Karpas-422 (cell line): ENCODE data around the gene SCT. TPM values are rescaled to one million over a fixed set of nuclear protein-coding genes. Genes with fewer than 3 reads are reported as not detected.
A peak's percentile ranks its signal among the peaks of the same experiment; 100 is the strongest.

ENCODE experiments used
- DNase-seq: peaks from one replicate; pipeline ENCODE4 v3.0.0-alpha.2; 2015
- H2AFZ ChIP-seq: fragments of 200-600 bp; sonication (generic); 2 replicates; pipeline ENCODE4 v1.6.1; 2014; ENCODE audit warnings: antibody characterized with exemption, low read length, mixed read lengths
- H3K27ac ChIP-seq: fragments of 200-600 bp; sonication (generic); 2 replicates; pipeline ENCODE4 v1.5.1; 2014; ENCODE audit warnings: mild to moderate bottlenecking, low read length, moderate library complexity
- H3K27me3 ChIP-seq: fragments of 200-600 bp; sonication (generic); 2 replicates; pipeline ENCODE4 v1.6.1; 2014; ENCODE audit warnings: low read length, mixed read lengths
- H3K36me3 ChIP-seq: fragments of 200-600 bp; sonication (generic); 2 replicates; pipeline ENCODE4 v1.6.1; 2014; ENCODE audit warnings: low read length, mixed read lengths; ENCODE audit not compliant: insufficient read depth
- H3K4me1 ChIP-seq: fragments of 200-600 bp; sonication (generic); 2 replicates; pipeline ENCODE4 v1.6.1; 2014; ENCODE audit warnings: mild to moderate bottlenecking, low read length, mixed read lengths
- H3K4me2 ChIP-seq: fragments of 200-600 bp; sonication (generic); 2 replicates; pipeline ENCODE4 v1.6.1; 2014; ENCODE audit warnings: low read length, low read depth, mild to moderate bottlenecking; ENCODE audit not compliant: poor library complexity, severe bottlenecking
- H3K4me3 ChIP-seq: fragments of 200-600 bp; sonication (generic); 2 replicates; pipeline ENCODE4 v1.5.1; 2014; ENCODE audit warnings: mild to moderate bottlenecking, antibody characterized with exemption, low read length, mixed read lengths
- H3K79me2 ChIP-seq: fragments of 200-600 bp; sonication (generic); 2 replicates; pipeline ENCODE4 v1.6.1; 2014; ENCODE audit warnings: mild to moderate bottlenecking, low read length, mixed read lengths
- H3K9ac ChIP-seq: fragments of 200-600 bp; sonication (generic); 2 replicates; pipeline ENCODE4 v1.6.0; 2014; ENCODE audit warnings: low read length
- H3K9me2 ChIP-seq: fragments of 200-600 bp; sonication (generic), shearing (Covaris generic); replicated peaks from 2 replicates; pipeline ENCODE4 v1.6.0; 2014; ENCODE audit warnings: mild to moderate bottlenecking, low read length, moderate library complexity; ENCODE audit not compliant: insufficient read depth
- H3K9me3 ChIP-seq: fragments of 300-700, 200-600 bp; sonication (generic); 2 replicates; pipeline ENCODE4 v1.6.1; 2014; ENCODE audit warnings: low read length, mixed read lengths
- H4K20me1 ChIP-seq: fragments of 200-600 bp; sonication (generic); 2 replicates; pipeline ENCODE4 v1.6.1; 2014; ENCODE audit warnings: mild to moderate bottlenecking, antibody characterized with exemption, low read length, low read depth; ENCODE audit not compliant: insufficient read depth
- total RNA-seq: library from RNA; depleted of rRNA; stranded (reverse); fragments of >200 nt; shearing (Covaris generic); gene quantifications from 2 replicates; pipeline ENCODE4 v1.2.3, GENCODE V29; 2014; ENCODE audit warnings: low replicate concordance

Gene SCT
- total RNA-seq, 1 experiment from 2014 or later = not detected

DNA sequence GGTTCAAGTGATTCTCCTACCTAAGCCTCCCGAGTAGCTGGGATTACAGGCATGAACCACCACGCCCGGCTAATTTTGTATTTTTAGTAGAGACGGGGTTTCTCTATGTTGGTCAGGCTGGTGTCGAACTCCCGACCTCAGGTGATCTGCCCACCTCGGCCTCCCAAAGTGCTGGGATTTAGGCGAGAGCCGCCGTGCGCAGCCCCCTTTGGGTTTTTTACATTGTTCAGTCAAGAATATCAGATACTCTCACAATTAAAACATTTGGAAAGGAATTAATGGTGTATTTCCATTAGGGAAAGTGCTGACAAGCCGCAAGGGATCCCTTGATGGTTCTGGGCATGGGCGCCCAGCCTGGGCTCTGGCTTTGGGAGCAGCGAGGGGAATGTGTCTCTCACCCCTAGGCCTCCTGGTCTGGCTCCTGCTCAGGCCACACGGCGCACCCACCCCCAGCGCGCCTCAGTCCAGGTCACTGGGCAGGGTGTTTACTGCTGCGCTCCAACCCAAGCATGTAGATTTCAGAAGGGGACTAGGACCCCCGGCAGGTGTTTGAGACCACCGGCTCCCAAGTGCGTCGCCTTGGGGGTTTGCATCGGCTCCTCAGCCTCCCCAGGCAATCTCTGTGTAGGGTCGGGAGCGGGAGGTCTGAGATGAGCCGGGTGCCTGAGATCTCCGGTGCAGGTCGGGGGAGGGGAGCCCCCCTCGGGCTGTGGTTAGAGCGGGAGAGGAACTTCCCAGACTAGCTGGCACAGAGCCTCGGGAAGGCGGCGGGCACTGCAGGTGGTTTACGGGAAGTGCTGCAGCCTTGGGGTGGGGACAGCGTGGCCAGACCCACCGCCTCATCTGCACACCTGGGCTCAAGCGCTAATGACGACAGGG is 10.4 kb downstream of the SCT start:
- Histone ChIP-seq H3K9me3 (no peaks in the 10 kb centered on the region), H4K20me1 (peaks cover 27% of the 10 kb centered on the region; the same call in 1 of the 2 replicates), H3K4me2 (peak overlapping the region; percentile 97), H3K9me2 (no peaks in the 10 kb centered on the region), H3K4me1 (peaks cover 27% of the 10 kb centered on the region), H3K9ac (peak overlapping the region; percentile 56), H3K27me3 (no peaks in the 10 kb centered on the region), H3K4me3 (peak overlapping the region; percentile 92), H3K27ac (peak overlapping the region; percentile 85), H3K36me3 (no peaks in the 10 kb centered on the region), H2AFZ (no peak overlapping the region), H3K79me2 (peaks cover 7% of the 10 kb centered on the region; the same call in 1 of the 2 replicates)
- DNase-seq = no peak

DNA sequence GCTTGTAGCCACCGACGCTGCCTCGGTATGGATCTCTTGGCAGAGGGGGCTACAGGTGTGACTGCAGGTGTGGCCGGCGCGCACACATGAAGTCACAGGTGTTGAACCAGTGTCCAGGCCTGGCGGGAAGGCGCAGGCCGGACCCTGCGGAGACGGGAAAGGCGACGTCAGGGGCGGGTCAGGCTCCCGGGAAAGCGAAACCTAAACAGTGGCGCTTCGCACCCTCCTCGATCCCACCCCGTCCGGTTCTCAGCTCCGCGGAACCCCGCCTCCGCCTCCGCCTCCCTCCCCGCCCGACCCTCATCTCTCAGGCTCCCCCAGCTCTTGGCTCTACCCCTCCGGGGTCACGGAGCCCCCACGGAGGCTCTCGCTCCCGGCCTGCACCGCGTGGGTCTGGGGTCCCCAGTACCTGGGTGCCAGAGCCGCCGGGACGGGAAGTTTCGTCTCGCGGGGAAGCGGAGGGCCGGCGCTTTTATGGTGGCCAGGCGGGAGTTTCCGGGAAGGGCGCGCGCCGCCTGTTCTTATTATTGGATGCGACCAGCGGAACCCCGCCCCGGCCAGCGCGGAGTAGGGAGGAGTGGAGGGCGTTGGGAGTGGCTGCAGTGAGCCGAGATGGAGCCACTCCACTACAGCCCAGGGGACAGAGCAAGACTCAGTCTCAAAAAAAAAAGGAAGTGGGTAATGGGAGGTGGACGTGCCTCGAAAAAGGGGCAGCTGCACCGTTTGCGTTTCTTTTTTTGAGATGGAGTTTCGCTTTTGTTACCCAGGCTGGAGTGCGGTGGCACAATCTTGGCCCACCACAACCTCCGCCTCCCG is 11.3 kb downstream of the SCT start, which contains the start of gene IRF7:
Gene IRF7 (minus strand): TSS at position 447 of the 816 bp plus-strand sequence. CDS start 586 bp downstream, outside the sequence.
- H2AFZ ChIP-seq = no peak within 1 kb of the TSS
- no peaks in the 10 kb centered on the region for H3K27me3 ChIP-seq
- H3K36me3 ChIP-seq = no peaks in the 10 kb centered on the region; the same call in 1 of the 2 replicates
- peak within 1 kb of the TSS; percentile 92 for H3K4me3 ChIP-seq
- peaks cover 7% of the 10 kb centered on the region; the same call in 1 of the 2 replicates for H3K79me2 ChIP-seq
- peaks cover 27% of the 10 kb centered on the region for H3K4me1 ChIP-seq
- H4K20me1 ChIP-seq = peaks cover 27% of the 10 kb centered on the region; the same call in 1 of the 2 replicates
- H3K9me2 ChIP-seq = no peaks in the 10 kb centered on the region
- peak within 1 kb of the TSS; percentile 97 for H3K4me2 ChIP-seq
- peak within 1 kb of the TSS; percentile 85 for H3K27ac ChIP-seq
- DNase-seq = peak; percentile 97
- peak within 1 kb of the TSS; percentile 79 for H3K9ac ChIP-seq
- H3K9me3 ChIP-seq = no peaks in the 10 kb centered on the region

DNA sequence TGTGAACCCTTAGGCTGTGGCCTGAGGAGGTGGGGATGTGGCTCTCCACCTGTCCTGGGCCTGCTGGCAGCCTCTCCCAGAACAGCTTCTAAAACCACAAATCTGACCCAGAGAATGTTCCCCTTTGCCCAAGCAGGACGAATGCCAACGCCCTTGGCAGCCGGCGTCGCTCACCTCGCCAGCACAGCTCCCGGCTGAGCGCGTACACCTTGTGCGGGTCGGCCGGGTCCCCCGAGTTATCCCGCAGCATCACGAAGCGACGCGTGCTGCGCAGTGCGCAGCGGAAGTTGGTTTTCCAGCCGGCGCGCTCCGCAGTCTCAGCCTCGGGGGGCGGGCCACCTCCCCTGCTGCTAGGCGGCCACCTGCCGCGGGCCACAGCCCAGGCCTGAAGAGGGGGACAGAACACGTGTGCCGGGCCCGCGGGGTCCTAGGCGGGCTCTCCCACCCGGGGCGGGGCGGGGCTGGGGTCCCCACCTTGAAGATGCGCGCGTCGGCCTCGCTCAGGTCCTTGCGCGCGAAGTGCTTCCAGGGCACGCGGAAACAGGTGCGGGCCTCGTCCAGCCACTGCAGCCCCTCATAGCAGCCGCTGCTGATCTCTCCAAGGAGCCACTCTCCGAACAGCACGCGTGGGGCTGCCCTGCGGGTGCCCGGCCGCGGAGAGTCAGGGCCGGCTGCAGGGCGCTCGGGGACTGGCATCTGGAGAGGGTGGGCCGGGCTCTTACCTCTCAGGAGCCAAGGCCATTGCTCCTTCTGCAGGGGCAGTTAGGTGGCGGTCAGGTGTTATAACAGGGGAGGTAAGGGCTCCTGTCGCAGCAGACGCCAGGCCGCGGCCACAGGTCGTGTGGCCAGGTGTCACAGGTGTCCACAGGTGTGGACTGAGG is 12.1 kb downstream of the SCT start:
- no peaks in the 10 kb centered on the region for H3K27me3 ChIP-seq
- peaks cover 27% of the 10 kb centered on the region; the same call in 1 of the 2 replicates for H4K20me1 ChIP-seq
- peak overlapping the region; percentile 79 for H3K9ac ChIP-seq
- no peak overlapping the region for H2AFZ ChIP-seq
- H3K4me2 ChIP-seq = peak overlapping the region; percentile 97
- H3K27ac ChIP-seq = peak overlapping the region; percentile 85; the same call in 1 of the 2 replicates
- H3K4me1 ChIP-seq = peaks cover 27% of the 10 kb centered on the region
- H3K4me3 ChIP-seq = peak overlapping the region; percentile 92
- H3K9me2 ChIP-seq = no peaks in the 10 kb centered on the region
- H3K79me2 ChIP-seq = peaks cover 7% of the 10 kb centered on the region; the same call in 1 of the 2 replicates
- H3K36me3 ChIP-seq = no peaks in the 10 kb centered on the region; the same call in 1 of the 2 replicates
- no peaks in the 10 kb centered on the region for H3K9me3 ChIP-seq
- DNase-seq = no peak

DNA sequence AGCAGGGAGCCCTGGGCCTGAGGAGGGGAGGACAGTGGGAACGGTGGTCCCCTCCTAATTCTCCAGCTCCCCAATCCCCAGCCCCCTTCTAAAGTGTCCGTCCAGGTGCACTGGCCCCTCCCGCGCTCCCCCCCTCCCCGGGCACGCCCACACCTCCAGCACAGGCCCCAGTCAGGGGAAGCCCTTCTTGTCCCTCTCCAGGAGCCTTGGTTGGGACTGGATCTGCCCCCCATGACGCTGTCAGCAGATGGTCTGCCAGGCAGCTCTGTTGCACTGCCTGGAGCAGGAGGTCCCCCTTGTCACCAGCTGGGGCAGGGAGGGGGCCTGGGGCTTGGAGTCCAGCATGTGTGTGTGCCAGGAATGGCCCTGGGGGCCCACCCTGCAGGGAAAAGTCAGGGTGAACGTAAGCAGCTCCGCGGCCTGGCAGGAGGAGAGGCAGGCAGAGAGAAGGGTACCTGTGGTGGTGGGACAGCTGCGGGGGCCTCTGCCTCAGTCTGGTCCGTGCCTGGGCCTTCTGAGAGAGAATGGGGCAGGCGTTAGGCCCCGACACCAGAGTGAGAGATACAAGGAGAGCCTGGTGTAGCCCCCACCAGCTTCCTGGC is 12.9 kb downstream of the SCT start:
- Histone ChIP-seq H3K9me3 (no peaks in the 10 kb centered on the region), H3K4me2 (peak overlapping the region; percentile 50), H3K4me3 (peak overlapping the region; percentile 92; the same call in 1 of the 2 replicates), H3K36me3 (no peaks in the 10 kb centered on the region; the same call in 1 of the 2 replicates), H2AFZ (no peak overlapping the region), H3K27ac (no peak overlapping the region), H3K27me3 (no peaks in the 10 kb centered on the region), H3K9me2 (no peaks in the 10 kb centered on the region), H3K79me2 (peaks cover 7% of the 10 kb centered on the region; the same call in 1 of the 2 replicates), H3K4me1 (peaks cover 27% of the 10 kb centered on the region), H4K20me1 (peaks cover 27% of the 10 kb centered on the region; the same call in 1 of the 2 replicates), H3K9ac (peak overlapping the region; percentile 21; the same call in 1 of the 2 replicates)
- no peak for DNase-seq

DNA sequence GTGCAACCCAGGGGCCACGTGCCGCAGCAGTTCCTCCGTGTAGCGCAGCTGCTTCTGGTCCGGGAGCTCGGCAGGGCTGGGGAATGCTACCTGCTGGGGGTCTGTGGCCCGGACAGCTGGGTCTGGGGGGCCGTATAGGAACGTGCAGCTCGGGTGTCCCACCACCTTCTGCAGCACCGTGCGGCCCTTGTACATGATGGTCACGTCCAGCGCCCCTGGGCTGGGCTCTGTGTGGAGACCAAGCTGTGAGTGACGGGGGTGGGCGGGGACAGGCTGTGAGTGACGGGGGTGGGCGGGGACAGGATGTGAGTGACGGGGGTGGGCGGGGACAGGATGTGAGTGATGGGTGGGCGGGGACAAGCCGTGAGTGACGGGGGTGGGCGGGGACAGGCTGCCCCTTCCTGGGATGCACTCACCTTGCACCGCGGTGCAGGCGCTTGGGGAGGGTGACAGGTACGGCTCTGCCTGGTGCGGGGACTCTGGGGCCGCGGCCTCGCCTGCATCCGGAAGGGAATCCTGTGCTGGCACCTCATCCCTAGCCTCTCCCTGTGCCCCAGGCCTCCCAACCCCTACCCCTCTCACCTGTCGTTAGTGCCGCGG is 13.5 kb downstream of the SCT start:
- peaks cover 27% of the 10 kb centered on the region for H3K4me1 ChIP-seq
- no peaks in the 10 kb centered on the region for H3K27me3 ChIP-seq
- H3K9me2 ChIP-seq = no peaks in the 10 kb centered on the region
- H3K9ac ChIP-seq = peak overlapping the region; percentile 21; the same call in 1 of the 2 replicates
- no peaks in the 10 kb centered on the region for H3K9me3 ChIP-seq
- H2AFZ ChIP-seq = no peak overlapping the region
- H3K36me3 ChIP-seq = no peaks in the 10 kb centered on the region; the same call in 1 of the 2 replicates
- DNase-seq = peak; percentile 86
- peaks cover 7% of the 10 kb centered on the region; the same call in 1 of the 2 replicates for H3K79me2 ChIP-seq
- peak overlapping the region; percentile 50 for H3K4me2 ChIP-seq
- no peak overlapping the region; the same call in 1 of the 2 replicates for H3K4me3 ChIP-seq
- no peak overlapping the region for H3K27ac ChIP-seq
- peaks cover 27% of the 10 kb centered on the region; the same call in 1 of the 2 replicates for H4K20me1 ChIP-seq

DNA sequence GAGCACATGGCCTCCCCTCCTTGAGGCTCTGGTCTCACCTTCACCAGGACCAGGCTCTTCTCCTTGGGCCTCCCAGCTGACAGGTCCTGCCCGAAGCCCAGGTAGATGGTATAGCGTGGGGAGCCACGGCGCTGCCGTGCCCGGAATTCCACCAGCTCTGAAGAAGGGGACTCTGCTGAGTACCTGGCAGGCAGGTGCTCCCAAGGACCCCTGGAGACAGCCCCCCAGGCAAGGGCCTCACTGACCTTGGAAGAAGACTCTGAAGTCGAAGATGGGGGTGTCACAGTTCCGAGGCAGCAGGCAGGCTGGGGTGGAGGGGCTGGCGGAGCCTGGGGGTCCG is 14.1 kb downstream of the SCT start:
- H2AFZ ChIP-seq = no peak overlapping the region
- no peaks in the 10 kb centered on the region for H3K9me2 ChIP-seq
- H3K4me1 ChIP-seq = peaks cover 27% of the 10 kb centered on the region
- H3K9ac ChIP-seq = no peak overlapping the region
- no peak overlapping the region for H3K4me3 ChIP-seq
- peaks cover 7% of the 10 kb centered on the region; the same call in 1 of the 2 replicates for H3K79me2 ChIP-seq
- no peaks in the 10 kb centered on the region; the same call in 1 of the 2 replicates for H3K36me3 ChIP-seq
- DNase-seq = no peak
- H3K4me2 ChIP-seq = no peak overlapping the region
- H4K20me1 ChIP-seq = peaks cover 27% of the 10 kb centered on the region; the same call in 1 of the 2 replicates
- no peak overlapping the region for H3K27ac ChIP-seq
- no peaks in the 10 kb centered on the region for H3K9me3 ChIP-seq
- no peaks in the 10 kb centered on the region for H3K27me3 ChIP-seq
